ENCODE data around the gene CCL2.

DNA sequence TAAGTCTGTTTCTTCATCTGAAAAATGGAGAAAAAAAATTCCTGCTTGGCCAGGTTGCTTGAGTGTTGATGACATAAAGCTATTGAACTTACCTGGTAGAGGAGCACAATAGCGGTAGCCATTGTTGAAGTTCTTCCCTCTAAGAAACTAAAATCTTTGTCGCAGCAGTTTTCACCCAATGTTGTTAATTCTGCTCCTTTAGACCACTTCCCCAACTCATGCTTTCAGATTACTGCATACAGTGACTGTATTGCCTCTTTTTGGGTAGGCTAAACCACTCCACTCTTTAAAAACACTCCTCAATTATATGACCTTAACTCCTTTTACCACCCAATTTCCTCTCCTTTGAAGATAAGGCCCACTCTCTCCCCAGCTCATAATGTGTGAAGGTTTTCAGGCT is 35.7 kb upstream of the CCL2 start:
- TF ChIP-seq, protein P1, sequence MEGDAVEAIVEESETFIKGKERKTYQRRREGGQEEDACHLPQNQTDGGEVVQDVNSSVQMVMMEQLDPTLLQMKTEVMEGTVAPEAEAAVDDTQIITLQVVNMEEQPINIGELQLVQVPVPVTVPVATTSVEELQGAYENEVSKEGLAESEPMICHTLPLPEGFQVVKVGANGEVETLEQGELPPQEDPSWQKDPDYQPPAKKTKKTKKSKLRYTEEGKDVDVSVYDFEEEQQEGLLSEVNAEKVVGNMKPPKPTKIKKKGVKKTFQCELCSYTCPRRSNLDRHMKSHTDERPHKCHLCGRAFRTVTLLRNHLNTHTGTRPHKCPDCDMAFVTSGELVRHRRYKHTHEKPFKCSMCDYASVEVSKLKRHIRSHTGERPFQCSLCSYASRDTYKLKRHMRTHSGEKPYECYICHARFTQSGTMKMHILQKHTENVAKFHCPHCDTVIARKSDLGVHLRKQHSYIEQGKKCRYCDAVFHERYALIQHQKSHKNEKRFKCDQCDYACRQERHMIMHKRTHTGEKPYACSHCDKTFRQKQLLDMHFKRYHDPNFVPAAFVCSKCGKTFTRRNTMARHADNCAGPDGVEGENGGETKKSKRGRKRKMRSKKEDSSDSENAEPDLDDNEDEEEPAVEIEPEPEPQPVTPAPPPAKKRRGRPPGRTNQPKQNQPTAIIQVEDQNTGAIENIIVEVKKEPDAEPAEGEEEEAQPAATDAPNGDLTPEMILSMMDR (IDR thresholded peaks at IDR 0.05; ENCODE audit: insufficient read depth, low read length, poor library complexity, severe bottlenecking): no peak
- no peak for TF ChIP-seq EZH2phosphoT487 (conservative IDR thresholded peaks at IDR 0.05; ENCODE audit: low read length)

Measured in SU-DHL-6 (cell line).